HG02798 (cell line): ENCODE data around the gene RBMY1B.
A peak's percentile ranks its signal among the peaks of the same experiment; 100 is the strongest.
"Not testable (repeated sequence)": the region's sequence is repeated elsewhere in the genome, so short reads cannot be mapped to it uniquely, and the experiment has no call there.

Experiments
- ATAC-seq: cut with Tn5 transposase; IDR thresholded peaks from one replicate; pipeline ENCODE4 v1.9.1; 2021; ENCODE audit warnings: mild to moderate bottlenecking; ENCODE audit not compliant: unreplicated experiment, poor library complexity

The RBMY1B gene

GRCh38 chrY:21511038-21511437 lies at the start of gene RBMY1B:
TSS of gene RBMY1B (plus strand) at chrY:21511338. CDS start at chrY:21513351, 2,013 bp downstream.
- not testable (repeated sequence) for ATAC-seq

- ATAC-seq: not testable (repeated sequence)
Observed at GRCh38 chrY:21462915-21463314, 48.2 kb upstream of the RBMY1B start.

DNA sequence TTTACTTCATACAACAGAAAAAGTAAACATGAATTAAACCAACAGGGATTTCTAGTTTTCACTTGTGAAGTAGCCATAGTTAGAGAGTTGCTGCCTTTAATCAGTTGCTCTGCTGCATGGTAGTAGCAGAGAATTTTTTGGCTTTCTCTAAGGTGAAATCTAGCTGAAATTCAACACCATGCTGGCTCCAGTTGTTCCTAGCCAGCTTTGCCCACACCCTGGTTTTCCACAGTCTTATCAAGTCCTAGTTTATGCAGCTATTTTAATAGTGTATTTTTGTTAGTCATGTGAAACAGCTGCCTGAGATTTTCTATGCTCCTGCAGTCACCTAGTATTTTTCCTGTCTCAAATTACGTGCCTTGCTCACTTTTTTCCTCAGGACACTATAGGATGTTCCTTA lies 28.2 kb upstream of the RBMY1B start:
- no peak for ATAC-seq

DNA sequence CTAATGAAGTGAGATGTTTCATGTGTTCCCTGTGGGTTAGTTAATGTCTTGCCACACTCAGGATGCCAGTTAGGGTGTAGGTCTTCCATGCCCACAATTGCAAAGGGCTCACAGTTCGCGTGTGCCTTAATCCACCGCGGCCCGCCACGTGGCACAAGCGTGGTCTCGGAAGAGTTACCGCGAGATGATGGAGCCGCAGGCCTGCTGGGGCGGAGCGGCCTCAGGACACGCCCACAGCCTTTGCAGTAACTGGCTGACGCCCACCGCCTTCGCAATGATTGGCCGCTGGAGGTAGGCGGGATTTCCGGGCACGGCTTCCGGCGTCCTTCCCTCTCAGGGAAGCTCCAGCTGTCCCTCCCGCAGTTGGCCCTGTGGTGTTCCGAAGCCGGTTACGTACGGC lies 23.4 kb downstream of the RBMY1B start, which contains the start of gene RBMY1A1:
RBMY1A1 (plus strand) TSS at position 301 of the 400 bp plus-strand sequence. CDS start 2,013 bp downstream, outside the sequence.
- ATAC-seq: not testable (repeated sequence)

GRCh38 chrY:21559316-21559984 lies 48.3 kb downstream of the RBMY1B start:
- peak; percentile 77 for ATAC-seq
